Sigmoid colon (tissue), 7 donors: Measurements from ENCODE around the gene C13orf46. TPM values are rescaled to one million over a fixed set of nuclear protein-coding genes. Genes with fewer than 3 reads are reported as not detected.

Experiments
- DNase-seq: peaks from one replicate; pipeline ENCODE4 v3.0.0-alpha.2; 2019
- H3K27ac ChIP-seq, 4 donors: fragments of 200-600 bp; sonication (generic); one replicate each; pipeline ENCODE4 v1.5.1; 2016 to 2019; ENCODE audit warnings: mild to moderate bottlenecking in 1 of 4
- H3K27me3 ChIP-seq, 3 donors: fragments of 200-600 bp; sonication (generic); one replicate each; pipeline ENCODE4 v1.5.1; 2019; ENCODE audit warnings: mild to moderate bottlenecking in 1 of 3
- H3K36me3 ChIP-seq, 4 donors: fragments of 200-600 bp; sonication (generic); one replicate each; pipeline ENCODE4 v1.5.1; 2016 to 2019
- H3K4me1 ChIP-seq, 4 donors: fragments of 200-600 bp; sonication (generic); one replicate each; pipeline ENCODE4 v1.5.1; 2017 to 2019
- H3K4me3 ChIP-seq, 4 donors: fragments of 200-600 bp; sonication (generic); one replicate each; pipeline ENCODE4 v1.5.1; 2017 to 2019; ENCODE audit warnings: mild to moderate bottlenecking in 2 of 4, moderate library complexity in 1 of 4
- H3K9me3 ChIP-seq, 4 donors: fragments of 200-600 bp in 3 of 4; sonication (generic) in 3 of 4; one replicate each; pipeline versions ENCODE4 v1.5.1 to v1.6.1; 2013 to 2019
- EP300 ChIP-seq, 4 donors: sonication (generic); formaldehyde crosslinking; IDR thresholded peaks; one replicate each; pipeline ENCODE4 v1.6.1; 2017; ENCODE audit warnings: antibody characterized with exemption in 4 of 4
- POLR2A ChIP-seq, 2 donors: fragments of 450-650 bp; IDR thresholded peaks; one replicate each; pipeline ENCODE4 v1.6.1; 2016; ENCODE audit warnings: antibody characterized with exemption in 2 of 2, mild to moderate bottlenecking in 2 of 2, moderate library complexity in 2 of 2
- POLR2AphosphoS5 ChIP-seq, 4 donors: sonication (generic); formaldehyde crosslinking; IDR thresholded peaks; one replicate each; pipeline ENCODE4 v1.6.1; 2017; ENCODE audit warnings: antibody characterized with exemption in 4 of 4
- WGBS, 2 donors: extraction: QIAGEN DNeasy Blood & Tissue Kit; methylation state at CpG; one replicate each; pipeline ENCODE4 v1.1.7; 2013; 5-methylcytosine and 5-hydroxymethylcytosine counted together
- intact Hi-C: fragments of 100-400 bp; cut with DNase I; formaldehyde crosslinking; loops from one replicate; pipeline ENCODE4 v1.15.1; 2023
- polyA plus RNA-seq, 3 donors: library from polyadenylated mRNA; stranded (reverse); fragments of 200-250 nt; gene quantifications; one replicate each; pipeline ENCODE4 v1.2.3, GENCODE V29; 2013
- total RNA-seq, 4 donors: library from RNA; depleted of rRNA; stranded (reverse); fragments of >200 nt; gene quantifications; one replicate each; pipeline ENCODE4 v1.1.0, GENCODE V29; 2016
- TF ChIP-seq, protein P1 (sequence below), 4 experiments: fragments of 450-650 bp in 3 of 4; fragments of 200-600 bp in 1 of 4; IDR thresholded peaks; one replicate each; pipeline ENCODE4 v1.5.1; 2016 to 2019; ENCODE audit warnings: antibody characterized with exemption in 4 of 4, mild to moderate bottlenecking in 3 of 4, moderate library complexity in 2 of 4
- donor health status: healthy with polysubstance abuse.
- donor health status: Bipolar disorder and iron deficiency.
- donor health status: healthy.

C13orf46 gene
- total and polyA plus RNA-seq, 7 donors: 0.23 to 11.9 (median 0.81) TPM; not detected in 2

DNA sequence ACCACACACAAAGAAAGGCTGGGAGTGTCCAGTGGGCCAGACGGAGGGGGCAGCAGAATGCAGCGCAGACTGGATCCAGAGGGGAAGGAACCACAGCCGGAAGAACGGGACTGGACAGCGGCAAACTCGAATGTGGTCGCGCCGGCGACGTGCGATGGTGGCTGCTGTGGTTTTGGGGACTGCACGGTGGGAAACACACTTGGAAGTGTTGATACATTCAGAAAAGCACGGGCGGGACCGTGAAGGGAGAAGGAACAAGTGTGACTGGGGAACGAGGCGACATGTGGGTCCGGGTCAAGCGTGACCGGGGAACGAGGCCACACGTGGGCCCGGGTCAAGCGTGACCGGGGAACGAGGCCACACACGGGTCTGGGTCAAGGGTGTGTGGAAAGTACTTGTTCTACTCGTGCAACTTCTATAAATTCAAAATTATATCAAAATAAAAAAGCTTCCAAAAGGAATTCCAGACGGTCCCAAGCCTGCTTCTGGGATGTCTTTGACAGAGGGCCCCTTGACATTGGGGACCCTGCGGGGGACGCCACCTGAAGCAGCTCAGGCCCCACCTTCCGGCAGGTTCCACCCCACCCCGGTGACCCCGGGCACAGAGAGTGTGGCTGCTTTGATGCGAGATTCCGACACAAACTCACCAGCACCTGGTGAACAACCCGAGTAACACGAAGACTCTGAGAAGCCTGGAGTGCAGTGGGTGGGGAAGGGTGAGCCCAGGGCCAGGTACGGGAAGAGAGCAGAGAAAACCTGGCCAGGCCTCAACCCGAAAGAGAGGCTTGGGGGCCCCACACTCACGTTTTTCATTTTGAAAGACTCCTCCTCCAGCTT lies 25.1 kb upstream of the C13orf46 start:
- no peak for TF ChIP-seq POLR2AphosphoS5 (IDR thresholded peaks at IDR 0.05)
- TF ChIP-seq EP300 (IDR thresholded peaks at IDR 0.05): no peak
- TF ChIP-seq, protein P1, sequence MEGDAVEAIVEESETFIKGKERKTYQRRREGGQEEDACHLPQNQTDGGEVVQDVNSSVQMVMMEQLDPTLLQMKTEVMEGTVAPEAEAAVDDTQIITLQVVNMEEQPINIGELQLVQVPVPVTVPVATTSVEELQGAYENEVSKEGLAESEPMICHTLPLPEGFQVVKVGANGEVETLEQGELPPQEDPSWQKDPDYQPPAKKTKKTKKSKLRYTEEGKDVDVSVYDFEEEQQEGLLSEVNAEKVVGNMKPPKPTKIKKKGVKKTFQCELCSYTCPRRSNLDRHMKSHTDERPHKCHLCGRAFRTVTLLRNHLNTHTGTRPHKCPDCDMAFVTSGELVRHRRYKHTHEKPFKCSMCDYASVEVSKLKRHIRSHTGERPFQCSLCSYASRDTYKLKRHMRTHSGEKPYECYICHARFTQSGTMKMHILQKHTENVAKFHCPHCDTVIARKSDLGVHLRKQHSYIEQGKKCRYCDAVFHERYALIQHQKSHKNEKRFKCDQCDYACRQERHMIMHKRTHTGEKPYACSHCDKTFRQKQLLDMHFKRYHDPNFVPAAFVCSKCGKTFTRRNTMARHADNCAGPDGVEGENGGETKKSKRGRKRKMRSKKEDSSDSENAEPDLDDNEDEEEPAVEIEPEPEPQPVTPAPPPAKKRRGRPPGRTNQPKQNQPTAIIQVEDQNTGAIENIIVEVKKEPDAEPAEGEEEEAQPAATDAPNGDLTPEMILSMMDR (IDR thresholded peaks at IDR 0.05): no peak
- no peak for TF ChIP-seq POLR2A (IDR thresholded peaks at IDR 0.05)
- peaks cover 3 to 47% (median 12%) of the 10 kb centered on the region in 4 donors for H3K36me3 ChIP-seq
- peaks cover 0 to 10% (median 0%) of the 10 kb centered on the region in 4 donors for H3K4me1 ChIP-seq
- H3K9me3 ChIP-seq: no peaks in the 10 kb centered on the region
- H3K4me3 ChIP-seq: no peak overlapping the region
- intact Hi-C loops: no loop called here
- H3K27ac ChIP-seq: peak overlapping the region in 1 of 4 donors; percentile 49
- no peak for DNase-seq
- 86 to 88% methylated on average over 42 of the region's 42 CpGs for WGBS, 2 donors
- no peaks in the 10 kb centered on the region for H3K27me3 ChIP-seq

DNA sequence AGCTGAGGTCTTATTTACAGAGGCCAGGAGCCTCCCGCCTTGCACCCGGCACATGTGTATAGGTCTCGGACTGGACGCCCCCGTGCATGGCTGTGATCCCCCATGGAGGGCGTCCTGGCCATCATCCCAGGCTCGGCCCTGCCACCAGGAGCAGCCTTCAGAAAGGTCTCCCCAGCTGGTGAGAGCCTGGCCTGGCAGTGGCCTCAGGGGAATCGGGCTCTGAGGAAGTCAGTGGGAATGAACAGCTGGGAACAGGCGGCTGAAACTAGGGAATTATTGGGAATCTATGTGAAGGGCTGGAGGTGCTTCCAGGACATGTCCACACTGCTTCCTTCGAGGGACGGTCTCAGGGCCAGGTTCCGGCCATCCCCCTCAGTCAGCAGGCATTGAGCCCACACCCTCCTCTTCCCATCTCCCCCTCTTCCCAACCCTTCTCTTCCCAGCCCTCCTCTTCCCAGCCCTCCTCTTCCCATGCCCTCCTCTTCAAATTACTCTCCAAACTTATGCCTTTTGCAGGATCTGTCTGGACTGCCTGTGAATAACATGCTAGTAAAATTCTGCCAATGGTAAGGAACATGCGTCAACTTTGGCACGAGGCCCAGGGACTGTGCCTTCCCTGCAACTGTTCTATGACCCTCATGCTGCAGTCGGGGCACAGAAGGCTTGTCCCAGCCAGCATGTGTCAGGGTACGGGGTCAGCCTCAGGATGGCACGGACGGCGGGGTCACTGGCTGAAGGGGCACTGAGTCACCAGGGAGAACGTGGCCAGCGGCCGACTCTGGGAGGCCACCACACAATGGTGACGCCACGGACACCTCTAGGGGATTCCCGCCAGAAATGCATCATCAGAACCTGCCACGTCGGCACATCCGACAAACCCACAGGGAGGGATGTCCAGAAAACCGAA lies 24.2 kb upstream of the C13orf46 start:
- Histone ChIP-seq H3K4me3 (no peak overlapping the region), H3K27ac (peak overlapping the region in 3 of 4 donors; percentile 20 to 49 (median 46)), H3K36me3 (peaks cover 3 to 50% (median 12%) of the 10 kb centered on the region in 4 donors), H3K4me1 (peaks cover 0 to 10% (median 0%) of the 10 kb centered on the region in 4 donors), H3K9me3 (no peaks in the 10 kb centered on the region), H3K27me3 (no peaks in the 10 kb centered on the region)
- TF ChIP-seq, protein P1 (IDR thresholded peaks at IDR 0.05): no peak
- TF ChIP-seq POLR2AphosphoS5 (IDR thresholded peaks at IDR 0.05) (peak in 1 of 4 donors; percentile 9), EP300 (IDR thresholded peaks at IDR 0.05) (peak in 1 of 4 donors; percentile 17), POLR2A (IDR thresholded peaks at IDR 0.05) (no peak)
- peak; percentile 79 for DNase-seq
- WGBS, 2 donors: 76 to 80% methylated on average over 29 of the region's 29 CpGs
- intact Hi-C loops: no loop called here

DNA sequence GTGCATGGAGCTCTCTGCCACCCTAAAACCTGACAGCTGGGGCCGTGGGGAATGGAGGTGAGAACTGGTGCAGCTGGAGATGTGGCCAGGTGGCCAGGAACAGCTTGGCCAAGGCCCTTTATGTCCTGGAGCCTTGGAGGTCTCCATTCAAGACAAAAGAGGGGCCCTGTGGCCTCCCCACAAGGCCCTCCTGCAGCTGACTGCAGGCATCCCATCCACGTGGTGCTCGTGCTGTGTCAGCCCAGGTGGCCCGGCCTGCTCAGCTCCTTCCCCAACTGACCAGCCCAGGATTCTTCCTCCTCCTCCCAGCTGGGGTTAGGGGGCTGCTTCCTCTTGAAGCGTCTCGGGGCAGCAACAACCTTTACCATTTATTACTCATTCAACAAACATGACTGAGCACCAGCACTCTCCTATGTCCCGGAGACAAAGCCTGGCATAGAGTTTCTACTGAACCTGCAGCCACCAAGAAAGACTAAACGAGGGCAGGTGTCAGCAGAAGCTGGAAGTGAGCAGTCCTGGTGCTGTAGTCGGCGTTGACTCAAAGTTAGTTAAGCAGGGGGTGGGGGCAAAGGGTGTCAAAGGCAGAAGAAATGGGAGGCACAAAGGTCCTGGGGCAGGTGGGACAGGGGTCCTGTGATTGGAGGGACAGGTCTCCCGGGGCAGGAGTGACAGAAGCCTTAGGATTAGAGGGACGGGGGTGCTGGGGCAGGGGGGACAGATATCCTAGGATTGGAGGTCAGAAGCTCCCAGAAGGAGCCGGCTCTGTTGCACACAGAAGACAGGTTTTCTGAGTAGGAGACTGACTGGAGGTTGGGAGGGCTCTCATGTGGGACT lies 23.3 kb upstream of the C13orf46 start:
- TF ChIP-seq EP300 (IDR thresholded peaks at IDR 0.05) (no peak), POLR2AphosphoS5 (IDR thresholded peaks at IDR 0.05) (no peak), POLR2A (IDR thresholded peaks at IDR 0.05) (no peak)
- TF ChIP-seq, protein P1 (IDR thresholded peaks at IDR 0.05): no peak
- DNase-seq: no peak
- 87% methylated on average over 13 of the region's 13 CpGs for WGBS, 2 donors
- no peaks in the 10 kb centered on the region for H3K27me3 ChIP-seq
- H3K4me1 ChIP-seq: peaks cover 0 to 10% (median 0%) of the 10 kb centered on the region in 4 donors
- peak overlapping the region in 3 of 4 donors; percentile 20 to 49 (median 46) for H3K27ac ChIP-seq
- H3K9me3 ChIP-seq: no peaks in the 10 kb centered on the region
- intact Hi-C loops: no loop called here
- peaks cover 3 to 55% (median 13%) of the 10 kb centered on the region in 4 donors for H3K36me3 ChIP-seq
- no peak overlapping the region for H3K4me3 ChIP-seq
